Skeletal muscle tissue (tissue), 4 donors: ENCODE measurements around the gene FCHSD2. TPM values are rescaled to one million over a fixed set of nuclear protein-coding genes. Genes with fewer than 3 reads are reported as not detected.
A peak's percentile ranks its signal among the peaks of the same experiment; 100 is the strongest.
"Not testable (repeated sequence)": the region's sequence is repeated elsewhere in the genome, so short reads cannot be mapped to it uniquely, and the experiment has no call there.

Source experiments
- H3K27ac ChIP-seq: one replicate; pipeline ENCODE4 v1.7.0; 2013; ENCODE audit warnings: mild to moderate bottlenecking, low read depth, low read length, inconsistent platforms
- H3K27me3 ChIP-seq, 3 donors: one replicate each; pipeline ENCODE4 v1.7.0; 2013; ENCODE audit warnings: low read length in 3 of 3; ENCODE audit not compliant: control insufficient read depth in 3 of 3, insufficient read depth in 3 of 3
- H3K36me3 ChIP-seq, 3 donors: one replicate each; pipeline ENCODE4 v1.7.0; 2013; ENCODE audit warnings: low read length in 3 of 3; ENCODE audit not compliant: control insufficient read depth in 3 of 3, insufficient read depth in 3 of 3
- H3K4me1 ChIP-seq, 3 donors: one replicate each; pipeline ENCODE4 v1.7.0; 2013; ENCODE audit warnings: low read length in 3 of 3, mild to moderate bottlenecking in 3 of 3; ENCODE audit not compliant: control insufficient read depth in 3 of 3, insufficient read depth in 3 of 3
- H3K4me3 ChIP-seq, 3 donors: one replicate each; pipeline ENCODE4 v1.7.0; 2013; ENCODE audit warnings: low read length in 3 of 3
- H3K9ac ChIP-seq, 3 donors: one replicate each; pipeline ENCODE4 v1.7.0; 2013; ENCODE audit warnings: low read length in 3 of 3, mild to moderate bottlenecking in 3 of 3, moderate library complexity in 2 of 3, low read depth in 1 of 3
- H3K9me3 ChIP-seq, 3 donors: one replicate each; pipeline ENCODE4 v1.7.0; 2013; ENCODE audit warnings: low read length in 3 of 3; ENCODE audit not compliant: control insufficient read depth in 3 of 3
- total RNA-seq: library from RNA; depleted of rRNA; stranded (reverse); fragments of >200 nt; gene quantifications from one replicate; pipeline ENCODE4 v1.2.3, GENCODE V29; 2014
- donor health status: Osteomylitis.

The FCHSD2 gene
- total RNA-seq, 1 donor from 2014 or later: 19.8 TPM

DNA sequence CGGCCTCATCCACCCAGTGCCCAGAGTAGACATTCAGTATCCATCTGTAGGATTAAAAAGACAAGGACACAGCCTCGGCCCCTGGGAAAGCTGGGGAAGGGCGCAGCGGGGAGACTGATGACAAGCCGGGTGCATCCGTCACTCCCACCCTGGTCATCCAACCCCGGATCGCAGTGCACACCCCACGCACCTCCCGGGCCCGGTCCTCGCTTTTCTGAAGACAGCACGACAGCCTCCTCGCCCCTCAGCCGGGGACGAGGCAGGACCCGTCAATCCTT lies 1.1 kb downstream of the FCHSD2 start:
- Histone ChIP-seq H3K4me1 (peaks cover 18 to 33% (median 18%) of the 10 kb centered on the region in 3 donors), H3K27ac (peak overlapping the region; percentile 94), H3K36me3 (peaks cover 0 to 5% (median 2%) of the 10 kb centered on the region in 3 donors), H3K27me3 (no peaks in the 10 kb centered on the region), H3K9me3 (no peaks in the 10 kb centered on the region), H3K9ac (peak overlapping the region; percentile 85 to 94 (median 85)), H3K4me3 (peak overlapping the region; percentile 84 to 90 (median 88))

DNA sequence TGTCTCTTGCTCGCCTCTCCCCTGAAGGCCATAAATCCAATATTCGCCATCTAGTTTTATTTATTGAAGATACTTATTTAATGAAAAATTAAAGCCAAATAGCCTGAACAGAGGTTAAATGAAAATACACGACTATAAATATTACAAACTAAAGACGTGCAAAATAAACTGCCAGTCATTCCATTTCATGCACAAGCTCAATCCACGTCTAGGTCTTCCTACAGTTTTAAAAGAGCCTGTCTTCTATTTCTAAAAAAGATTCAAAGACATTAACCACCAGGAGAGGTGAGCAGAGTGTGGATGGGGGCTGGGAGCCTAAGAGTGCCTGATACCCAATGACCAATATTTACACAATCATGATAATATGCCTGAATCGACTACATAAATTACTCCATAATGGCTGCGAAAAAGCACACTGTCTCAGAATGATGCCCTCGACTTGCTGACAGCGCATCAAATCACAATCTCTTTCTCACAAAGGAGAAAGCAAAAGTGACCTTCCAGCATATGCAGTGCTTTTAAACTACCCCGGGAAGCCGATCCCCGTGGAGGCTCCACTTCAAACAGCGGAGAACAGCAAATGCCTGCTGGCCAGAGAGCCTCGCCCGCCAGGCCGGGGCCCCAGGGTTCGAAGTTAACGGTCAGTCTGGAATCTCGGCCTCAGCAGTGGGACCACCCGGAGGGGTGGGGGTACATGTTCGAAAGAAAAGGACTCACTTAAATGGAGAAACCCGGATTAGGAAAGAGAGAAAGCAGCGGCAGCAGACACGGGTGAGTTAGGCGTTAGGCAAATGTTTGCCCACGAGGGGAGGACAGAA lies 1.7 kb downstream of the FCHSD2 start:
- Histone ChIP-seq H3K4me3 (peak overlapping the region; percentile 84 to 90 (median 88)), H3K4me1 (peaks cover 18 to 30% (median 18%) of the 10 kb centered on the region in 3 donors), H3K27ac (peak overlapping the region; percentile 94), H3K36me3 (peaks cover 0 to 5% (median 2%) of the 10 kb centered on the region in 3 donors), H3K9me3 (no peaks in the 10 kb centered on the region), H3K27me3 (no peaks in the 10 kb centered on the region), H3K9ac (peak overlapping the region; percentile 85 to 94 (median 85))

DNA sequence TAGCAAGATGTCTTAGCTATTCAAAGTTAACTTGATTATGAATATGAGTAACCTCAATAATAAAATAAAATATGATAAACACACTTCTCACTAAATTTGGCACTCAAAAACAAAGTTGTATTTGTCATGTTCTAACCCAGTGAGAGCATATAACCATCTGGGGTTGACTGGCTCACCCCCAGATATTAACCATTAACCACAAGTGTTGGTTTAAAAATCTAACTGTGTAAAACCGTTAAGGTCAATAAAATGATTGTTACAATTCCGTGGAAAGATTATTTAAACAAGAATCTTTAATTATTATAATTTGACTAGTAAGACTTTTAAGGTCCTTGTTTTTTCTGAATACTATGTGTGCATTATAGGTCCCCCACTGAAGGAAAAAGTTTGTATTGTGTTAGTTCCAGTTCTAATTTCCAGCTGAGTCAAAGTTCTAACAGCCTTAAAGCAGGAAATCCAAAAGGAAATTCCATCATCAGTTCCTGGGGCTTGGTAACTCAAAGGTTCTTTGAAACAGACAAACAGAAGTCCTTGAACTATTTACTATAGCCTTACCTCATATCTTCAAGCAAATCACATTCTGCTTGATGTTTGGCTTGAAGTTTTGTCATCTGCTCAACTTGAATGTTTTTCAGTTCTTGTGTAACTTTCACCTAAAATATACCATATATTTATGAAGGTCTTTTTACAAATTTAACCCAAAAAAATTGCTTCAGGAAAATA lies 2.5 kb downstream of the FCHSD2 start:
- peak overlapping the region in 2 of 3 donors; percentile 46 to 94 for H3K9ac ChIP-seq
- H3K4me3 ChIP-seq: peak overlapping the region in 1 of 3 donors; percentile 84
- H3K36me3 ChIP-seq: peaks cover 0 to 5% (median 2%) of the 10 kb centered on the region in 3 donors
- H3K27ac ChIP-seq: peak overlapping the region; percentile 94
- H3K27me3 ChIP-seq: no peaks in the 10 kb centered on the region
- peaks cover 18 to 30% (median 18%) of the 10 kb centered on the region in 3 donors for H3K4me1 ChIP-seq
- no peaks in the 10 kb centered on the region for H3K9me3 ChIP-seq

DNA sequence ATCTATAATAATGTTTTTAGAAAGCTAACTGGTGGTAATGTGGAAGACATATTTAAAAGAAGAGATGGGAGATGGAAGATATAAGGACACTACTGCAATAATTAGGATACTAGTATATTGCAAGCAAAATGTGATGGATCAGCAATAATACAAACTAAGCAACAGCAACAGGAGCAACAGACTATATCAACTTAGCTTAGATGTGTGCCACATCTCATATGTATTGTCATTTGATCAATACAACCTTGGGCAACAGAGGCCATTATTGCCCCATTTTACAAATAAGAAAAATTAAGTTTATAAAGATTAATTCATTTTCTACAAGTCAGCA lies 4.2 kb downstream of the FCHSD2 start:
- H3K27ac ChIP-seq: no peak overlapping the region
- H3K4me1 ChIP-seq: peaks cover 10 to 19% (median 13%) of the 10 kb centered on the region in 3 donors
- no peaks in the 10 kb centered on the region for H3K9me3 ChIP-seq
- H3K4me3 ChIP-seq: no peak overlapping the region
- H3K36me3 ChIP-seq: peaks cover 0 to 6% (median 2%) of the 10 kb centered on the region in 3 donors
- no peak overlapping the region for H3K9ac ChIP-seq
- H3K27me3 ChIP-seq: no peaks in the 10 kb centered on the region

DNA sequence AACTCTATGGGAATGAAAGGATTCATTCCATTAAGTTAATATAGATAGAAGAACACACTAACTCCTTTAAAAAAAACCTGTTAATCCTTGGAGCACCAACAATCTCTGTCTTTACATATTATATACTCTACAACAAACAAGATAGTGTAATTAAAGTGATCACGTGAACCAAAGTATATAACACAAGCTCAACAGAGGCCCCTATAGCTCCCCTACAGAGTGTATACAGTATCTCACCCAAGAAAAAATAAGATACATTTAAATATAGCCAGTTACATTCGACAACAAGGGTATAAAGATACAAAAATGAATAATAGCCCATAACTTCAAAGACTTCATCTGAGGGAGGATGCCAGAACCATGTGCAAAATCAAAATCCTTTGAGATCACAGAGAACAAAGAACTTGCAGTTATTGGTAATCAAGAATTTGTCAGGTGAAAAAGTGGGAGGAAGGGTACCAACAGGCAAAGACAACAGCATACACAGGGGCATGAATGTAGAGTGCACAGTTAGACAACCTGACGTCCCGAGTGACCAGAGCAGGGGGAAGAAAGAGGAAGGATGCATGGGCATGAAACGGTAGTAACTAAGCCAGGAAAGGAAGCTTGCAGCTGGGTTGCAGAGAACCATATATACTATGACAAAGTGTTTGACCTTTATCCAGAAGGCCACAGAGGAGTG lies 4.7 kb downstream of the FCHSD2 start:
- peaks cover 9 to 17% (median 11%) of the 10 kb centered on the region in 3 donors for H3K4me1 ChIP-seq
- no peaks in the 10 kb centered on the region for H3K9me3 ChIP-seq
- H3K27ac ChIP-seq: no peak overlapping the region
- H3K4me3 ChIP-seq: no peak overlapping the region
- no peaks in the 10 kb centered on the region for H3K27me3 ChIP-seq
- H3K9ac ChIP-seq: peak overlapping the region in 1 of 3 donors; percentile 30
- H3K36me3 ChIP-seq: peaks cover 0 to 7% (median 2%) of the 10 kb centered on the region in 3 donors

DNA sequence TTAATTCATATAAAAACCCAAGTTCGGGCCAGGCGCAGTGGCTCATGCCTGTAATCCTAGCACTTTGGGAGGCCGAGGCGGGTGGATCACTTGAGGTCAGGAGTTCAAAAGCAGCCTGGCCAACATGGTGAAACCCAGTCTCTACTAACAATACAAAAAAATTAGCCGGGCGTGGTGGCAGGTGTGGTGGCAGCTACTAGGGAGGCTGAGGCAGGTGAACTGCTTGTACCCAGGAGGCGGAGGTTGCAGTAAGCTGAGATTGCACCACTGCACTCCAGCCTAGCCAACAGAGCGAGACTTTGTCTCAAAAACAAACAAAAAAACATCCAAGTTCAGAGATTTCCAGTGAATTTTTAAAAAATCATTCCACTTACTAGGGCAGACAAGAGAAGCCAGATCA lies 5.4 kb downstream of the FCHSD2 start:
- H3K27ac ChIP-seq, H3K36me3 ChIP-seq, H3K9me3 ChIP-seq, H3K27me3 ChIP-seq, H3K9ac ChIP-seq, H3K4me3 ChIP-seq: not testable (repeated sequence)
- H3K4me1 ChIP-seq: peaks cover 9 to 16% (median 11%) of the 10 kb centered on the region in 3 donors

DNA sequence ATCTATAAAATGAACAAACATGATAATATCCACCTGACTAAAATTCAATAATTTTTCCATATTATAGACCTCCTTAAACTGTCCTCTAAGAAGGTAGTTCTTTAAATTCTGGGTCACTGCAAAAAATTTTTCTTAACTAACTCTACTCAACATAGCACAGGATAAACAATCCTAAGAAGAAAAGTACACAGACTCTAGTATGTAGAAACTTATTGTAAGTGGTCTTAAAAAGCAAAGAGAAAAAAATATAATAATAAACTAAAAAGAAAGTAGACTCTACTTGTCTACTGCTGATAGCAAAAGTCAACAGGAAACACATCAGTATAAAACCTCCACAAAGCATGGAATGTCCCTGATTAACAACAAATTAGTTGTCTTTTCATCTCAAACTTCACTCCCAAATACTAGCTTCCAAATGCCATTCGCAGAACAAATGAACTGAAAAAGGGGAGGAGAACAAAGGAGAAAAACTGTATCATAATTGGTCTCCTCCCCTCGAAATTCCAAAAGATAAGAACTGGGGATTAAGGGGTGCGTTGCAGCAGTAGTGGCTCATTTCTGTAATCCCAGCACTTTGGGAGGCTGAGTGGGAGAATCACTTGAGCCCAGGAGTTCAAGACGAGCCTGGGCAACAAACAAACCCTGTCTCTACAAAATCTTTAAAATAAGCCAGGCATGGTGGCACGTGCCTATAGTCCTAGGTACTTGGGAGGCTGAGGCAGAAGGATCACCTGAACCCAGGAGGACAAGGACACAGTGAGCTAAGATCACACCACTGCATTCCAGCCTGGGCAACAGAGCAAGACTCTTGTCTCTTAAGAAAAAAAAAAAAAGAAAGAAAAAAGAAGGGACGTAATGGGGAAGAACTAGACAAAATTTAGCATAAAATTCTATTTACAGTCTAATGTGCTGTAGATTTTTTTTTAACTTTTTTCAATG lies 6.5 kb downstream of the FCHSD2 start:
- Histone ChIP-seq H3K9me3 (no peaks in the 10 kb centered on the region), H3K4me3 (no peak overlapping the region), H3K27me3 (no peaks in the 10 kb centered on the region), H3K9ac (no peak overlapping the region), H3K4me1 (peaks cover 3 to 6% (median 5%) of the 10 kb centered on the region in 3 donors), H3K36me3 (peaks cover 0 to 7% (median 2%) of the 10 kb centered on the region in 3 donors), H3K27ac (no peak overlapping the region)

DNA sequence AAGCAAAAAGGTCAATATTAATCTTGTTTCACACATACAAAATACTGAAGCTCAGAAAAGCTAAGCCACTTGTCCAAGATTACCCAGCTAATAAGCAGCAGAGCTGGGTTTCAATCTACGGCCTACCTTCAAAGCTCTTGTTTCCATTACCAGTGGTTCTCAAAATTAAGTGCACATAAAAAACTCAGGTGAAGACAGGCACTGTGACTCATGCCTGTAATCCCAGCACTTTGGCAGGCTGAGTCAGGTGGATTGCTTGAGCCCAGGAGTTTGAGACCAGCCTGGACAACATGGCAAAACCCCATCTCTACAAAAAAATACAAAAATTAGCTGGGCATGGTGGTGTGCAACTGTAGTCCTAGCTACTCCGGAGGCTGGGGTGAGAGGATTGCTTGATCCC lies 9.8 kb downstream of the FCHSD2 start:
- H3K36me3 ChIP-seq, H3K27me3 ChIP-seq, H3K27ac ChIP-seq, H3K4me3 ChIP-seq, H3K4me1 ChIP-seq, H3K9ac ChIP-seq, H3K9me3 ChIP-seq: not testable (repeated sequence)

DNA sequence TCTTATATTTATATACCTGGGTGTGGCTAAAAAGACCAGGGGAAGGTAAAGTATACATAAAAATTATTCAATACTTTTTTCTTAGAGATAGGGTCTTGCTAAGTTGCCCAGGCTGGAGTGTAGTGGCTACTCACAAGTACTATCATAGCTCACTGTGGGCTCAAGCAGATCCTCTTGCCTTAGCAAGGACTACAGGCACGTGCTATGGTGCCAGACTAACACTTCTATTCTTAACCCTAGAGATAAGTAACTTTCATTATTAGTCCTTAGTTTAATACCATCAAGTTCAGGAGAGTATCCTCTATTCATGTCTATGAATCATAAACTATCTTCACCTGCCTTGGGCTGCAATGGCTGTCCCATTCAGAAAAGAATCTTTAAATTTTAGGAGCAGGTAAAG lies 11.9 kb downstream of the FCHSD2 start:
- Histone ChIP-seq H3K9ac (no peak overlapping the region), H3K36me3 (peaks cover 0 to 2% (median 0%) of the 10 kb centered on the region in 3 donors), H3K4me3 (no peak overlapping the region), H3K27ac (no peak overlapping the region), H3K4me1 (no peaks in the 10 kb centered on the region), H3K27me3 (no peaks in the 10 kb centered on the region), H3K9me3 (no peaks in the 10 kb centered on the region)
